DND-41 (cell line): ENCODE results near the gene SCRN2.

ENCODE experiments used
- ATAC-seq: fragments of 200-7000 bp; cut with Tn5 transposase; 3 replicates; pipeline ENCODE4 v1.9.1; 2021; ENCODE audit warnings: low read depth; ENCODE audit not compliant: insufficient read depth
- DNase-seq: peaks from one replicate; pipeline ENCODE4 v3.0.0-alpha.2; 2020
- H2AFZ ChIP-seq: 2 replicates; pipeline ENCODE4 v1.6.0; 2012; ENCODE audit warnings: low read depth, low read length
- H3K27ac ChIP-seq: 2 replicates; pipeline ENCODE4 v1.5.1; 2012; ENCODE audit warnings: low read length, inconsistent platforms
- H3K27me3 ChIP-seq: fragments of 200-600 bp; sonication (generic); 2 replicates; pipeline ENCODE4 v1.6.0; 2012; ENCODE audit warnings: low read length, mild to moderate bottlenecking, inconsistent platforms; ENCODE audit not compliant: insufficient read depth, poor library complexity
- H3K36me3 ChIP-seq: 2 replicates; pipeline ENCODE4 v1.5.1; 2012; ENCODE audit warnings: low read length, inconsistent platforms; ENCODE audit not compliant: insufficient read depth
- H3K4me1 ChIP-seq: 2 replicates; pipeline ENCODE4 v1.5.1; 2012; ENCODE audit warnings: mild to moderate bottlenecking, low read length; ENCODE audit not compliant: insufficient read depth
- H3K4me2 ChIP-seq: 2 replicates; pipeline ENCODE4 v1.6.0; 2012; ENCODE audit warnings: mild to moderate bottlenecking, moderate library complexity, low read length, inconsistent platforms; ENCODE audit not compliant: insufficient read depth
- H3K4me3 ChIP-seq, 2 experiments: fragments of 200-600 bp in 1 of 2; shearing (Covaris generic) in 1 of 2; 2 replicates each; pipeline ENCODE4 v1.5.1; 2012 to 2016; ENCODE audit warnings: inconsistent platforms in 2 of 2, low read length in 2 of 2, mild to moderate bottlenecking in 2 of 2, low read depth in 1 of 2, moderate library complexity in 1 of 2
- H3K79me2 ChIP-seq: 2 replicates; pipeline ENCODE4 v1.6.0; 2012; ENCODE audit warnings: low read length, inconsistent platforms; ENCODE audit not compliant: insufficient read depth
- H3K9ac ChIP-seq: 2 replicates; pipeline ENCODE4 v1.6.0; 2012; ENCODE audit warnings: low read depth, mild to moderate bottlenecking, inconsistent platforms, low read length, moderate library complexity
- H3K9me3 ChIP-seq: 2 replicates; pipeline ENCODE4 v1.5.1; 2012; ENCODE audit warnings: low read length, moderate library complexity, mild to moderate bottlenecking, inconsistent platforms; ENCODE audit not compliant: insufficient read depth, severe bottlenecking
- H4K20me1 ChIP-seq: 2 replicates; pipeline ENCODE4 v1.6.0; 2012; ENCODE audit warnings: low read length; ENCODE audit not compliant: insufficient read depth
- EZH2 ChIP-seq: IDR thresholded peaks from 3 replicates; pipeline ENCODE4 v1.6.1; 2012; ENCODE audit warnings: borderline replicate concordance, low read depth, mild to moderate bottlenecking, moderate library complexity, low read length, inconsistent platforms; ENCODE audit not compliant: severe bottlenecking
- TF ChIP-seq, protein P1 (sequence below): IDR thresholded peaks from 2 replicates; pipeline ENCODE4 v1.5.1; 2012; ENCODE audit warnings: borderline replicate concordance, low read length, moderate library complexity, mild to moderate bottlenecking; ENCODE audit not compliant: poor library complexity, severe bottlenecking; ENCODE audit errors: extremely low read depth

SCRN2 gene

DNA sequence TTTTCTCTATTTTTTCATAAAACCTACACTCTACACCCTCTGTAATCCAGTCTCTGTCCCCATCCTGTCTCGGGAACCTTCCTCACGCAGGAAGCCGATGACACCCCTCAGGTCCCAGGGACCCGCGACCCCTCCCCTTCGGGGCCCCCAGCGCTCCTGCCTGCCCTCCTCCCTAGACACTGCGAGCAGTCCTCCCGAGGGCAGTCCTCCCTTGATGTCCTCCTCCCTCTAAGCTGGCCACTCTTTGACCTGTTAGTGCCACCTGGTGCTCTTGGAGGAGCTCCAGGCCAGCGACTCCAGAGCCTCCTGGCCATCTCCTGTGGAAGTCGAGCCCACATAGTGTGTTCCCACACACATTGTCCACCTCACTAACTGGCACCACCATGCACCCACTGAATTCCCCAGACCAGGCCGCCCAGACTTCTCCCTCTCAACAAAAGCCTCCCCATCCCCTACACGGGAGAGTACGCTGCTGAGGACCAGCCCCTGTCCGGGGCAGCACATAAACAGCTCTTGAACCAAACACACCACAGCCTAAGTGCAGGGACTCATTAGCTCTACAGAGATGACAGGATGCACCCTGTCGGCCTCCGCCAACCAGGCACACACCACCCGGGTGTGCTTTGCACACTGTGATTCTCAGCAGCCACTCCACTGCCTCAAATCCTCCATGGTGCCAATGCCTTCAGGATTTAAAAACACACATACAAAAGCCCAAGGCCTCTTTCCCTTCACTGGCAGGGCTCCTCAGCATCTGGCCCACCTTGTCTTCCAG lies 28.7 kb downstream of the SCRN2 start:
- Histone ChIP-seq H3K27me3 (no peaks in the 10 kb centered on the region), H3K4me1 (no peaks in the 10 kb centered on the region), H4K20me1 (no peaks in the 10 kb centered on the region; the same call in 1 of the 2 replicates), H3K4me3 (no peak overlapping the region), H3K4me2 (no peak overlapping the region), H3K9me3 (no peaks in the 10 kb centered on the region), H3K9ac (no peak overlapping the region), H2AFZ (no peak overlapping the region), H3K36me3 (peaks cover 72% of the 10 kb centered on the region), H3K27ac (no peak overlapping the region), H3K79me2 (no peaks in the 10 kb centered on the region)
- DNase-seq, result no peak
- TF ChIP-seq EZH2, result no peak
- TF ChIP-seq, protein P1, sequence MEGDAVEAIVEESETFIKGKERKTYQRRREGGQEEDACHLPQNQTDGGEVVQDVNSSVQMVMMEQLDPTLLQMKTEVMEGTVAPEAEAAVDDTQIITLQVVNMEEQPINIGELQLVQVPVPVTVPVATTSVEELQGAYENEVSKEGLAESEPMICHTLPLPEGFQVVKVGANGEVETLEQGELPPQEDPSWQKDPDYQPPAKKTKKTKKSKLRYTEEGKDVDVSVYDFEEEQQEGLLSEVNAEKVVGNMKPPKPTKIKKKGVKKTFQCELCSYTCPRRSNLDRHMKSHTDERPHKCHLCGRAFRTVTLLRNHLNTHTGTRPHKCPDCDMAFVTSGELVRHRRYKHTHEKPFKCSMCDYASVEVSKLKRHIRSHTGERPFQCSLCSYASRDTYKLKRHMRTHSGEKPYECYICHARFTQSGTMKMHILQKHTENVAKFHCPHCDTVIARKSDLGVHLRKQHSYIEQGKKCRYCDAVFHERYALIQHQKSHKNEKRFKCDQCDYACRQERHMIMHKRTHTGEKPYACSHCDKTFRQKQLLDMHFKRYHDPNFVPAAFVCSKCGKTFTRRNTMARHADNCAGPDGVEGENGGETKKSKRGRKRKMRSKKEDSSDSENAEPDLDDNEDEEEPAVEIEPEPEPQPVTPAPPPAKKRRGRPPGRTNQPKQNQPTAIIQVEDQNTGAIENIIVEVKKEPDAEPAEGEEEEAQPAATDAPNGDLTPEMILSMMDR, result no peak
- ATAC-seq, result no peak

DNA sequence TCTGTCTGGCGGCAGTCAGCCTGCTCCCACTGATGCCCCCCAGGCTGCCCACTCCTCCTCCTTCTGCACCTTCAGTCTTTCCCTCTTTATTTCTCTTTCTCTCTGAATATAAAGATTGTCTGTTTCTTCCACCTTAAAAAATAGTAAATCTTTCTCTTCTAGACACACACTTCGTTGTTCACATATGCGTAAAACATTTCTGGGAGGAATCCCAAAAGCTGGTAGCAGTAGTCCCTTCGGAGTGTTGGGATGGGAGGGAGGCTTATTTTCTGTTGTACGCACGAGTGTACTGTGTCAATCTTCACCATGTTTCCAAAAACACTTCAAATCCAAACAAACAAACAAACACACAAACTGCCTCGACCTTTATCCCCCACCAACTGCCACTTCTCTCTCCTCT lies 29.4 kb downstream of the SCRN2 start:
- H2AFZ ChIP-seq, result no peak overlapping the region
- H3K27me3 ChIP-seq, result no peaks in the 10 kb centered on the region
- peaks cover 72% of the 10 kb centered on the region for H3K36me3 ChIP-seq
- no peak overlapping the region for H3K4me3 ChIP-seq
- no peaks in the 10 kb centered on the region for H3K4me1 ChIP-seq
- no peaks in the 10 kb centered on the region for H3K9me3 ChIP-seq
- H3K27ac ChIP-seq, result no peak overlapping the region
- no peaks in the 10 kb centered on the region for H3K79me2 ChIP-seq
- TF ChIP-seq, protein P1, result no peak
- no peak for TF ChIP-seq EZH2
- no peaks in the 10 kb centered on the region; the same call in 1 of the 2 replicates for H4K20me1 ChIP-seq
- DNase-seq, result no peak
- H3K4me2 ChIP-seq, result no peak overlapping the region
- H3K9ac ChIP-seq, result no peak overlapping the region
- no peak for ATAC-seq

DNA sequence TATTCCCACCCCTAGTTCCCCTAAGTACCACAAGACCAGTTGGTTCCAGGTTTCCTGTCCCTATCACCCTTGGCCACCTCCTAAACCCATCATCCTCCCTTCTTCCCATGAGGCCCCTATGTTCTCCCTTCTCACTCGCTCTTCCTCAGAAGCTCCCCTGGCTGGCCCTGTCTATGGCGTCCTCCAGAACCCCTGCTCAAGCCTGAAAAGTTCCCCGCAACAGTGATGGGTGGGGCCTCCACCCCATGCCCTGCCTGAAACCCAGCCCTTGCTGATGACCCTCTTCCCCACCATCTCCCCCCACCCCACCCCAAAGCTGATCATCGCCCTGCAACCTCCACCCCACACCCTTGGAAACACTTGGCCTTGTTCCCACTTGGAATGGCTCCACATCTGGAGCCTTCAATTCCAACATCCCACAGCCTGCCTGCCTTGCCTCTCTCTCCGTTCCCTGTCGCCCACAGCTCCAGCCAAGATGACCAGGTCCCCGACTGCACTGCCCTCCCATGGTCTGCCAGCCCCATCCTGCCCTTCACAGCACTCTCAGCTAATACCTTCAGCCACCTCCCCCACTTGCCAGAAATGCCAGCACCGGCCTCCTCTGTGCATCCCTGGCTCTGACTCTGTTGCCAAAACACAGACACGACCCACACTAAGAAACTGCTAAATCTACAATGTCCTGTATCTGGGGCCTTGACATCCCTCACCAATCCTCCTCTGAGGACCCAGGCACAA lies 30.0 kb downstream of the SCRN2 start:
- TF ChIP-seq EZH2, result no peak
- TF ChIP-seq, protein P1, result no peak
- Histone ChIP-seq H3K4me3 (no peak overlapping the region), H3K9me3 (no peaks in the 10 kb centered on the region), H2AFZ (no peak overlapping the region), H4K20me1 (no peaks in the 10 kb centered on the region; the same call in 1 of the 2 replicates), H3K79me2 (no peaks in the 10 kb centered on the region), H3K4me1 (no peaks in the 10 kb centered on the region), H3K27ac (no peak overlapping the region), H3K36me3 (peaks cover 67% of the 10 kb centered on the region), H3K27me3 (no peaks in the 10 kb centered on the region), H3K4me2 (no peak overlapping the region), H3K9ac (no peak overlapping the region)
- DNase-seq (no peak), ATAC-seq (no peak)
